ENCODE data around the gene PLCL1. TPM values are rescaled to one million over a fixed set of nuclear protein-coding genes. Genes with fewer than 3 reads are reported as not detected.

PLCL1 gene
- total and polyA plus RNA-seq, 10 of the 15 experiments (the other 5 are each of a cell fraction or from before 2014, with no cell fraction given) = 0.03 to 1.5 (median 0.22) TPM

- no peak overlapping the region for H2AFZ ChIP-seq (ENCODE audit: control insufficient read depth, low read depth, low read length)
- ATAC-seq (no peak), FAIRE-seq (no peak), DNase-seq (ENCODE audit: low read depth, low spot score) (no peak)
- ChIA-PET POLR2A (no interaction called here), SMC1A (ENCODE audit: uncharacterized antibody, unreplicated experiment) (interaction anchor here (0.7 to 1.1 kb wide), 5 partner anchors 10 to 189 kb away, joined by 3 to 5 read pairs (median 3); no protein-coding TSS in a partner anchor), RAD21 (ENCODE audit: unreplicated experiment) (no interaction called here), CTCF (interaction anchor here (1.0 to 1.6 kb wide), 2 partner anchors 14 to 276 kb away, joined by 3 to 5 read pairs; no protein-coding TSS in a partner anchor)
- no peak overlapping the region for H3K9ac ChIP-seq (ENCODE audit: control insufficient read depth, insufficient read depth, low read length)
- no peak overlapping the region for H3K4me3 ChIP-seq
- 92% methylated on average over 1 of the region's 1 CpG for WGBS (ENCODE audit: insufficient coverage, insufficient replicate concordance, low lambda C conversion rate, missing lambda C conversion rate)
- no peaks in the 10 kb centered on the region for H3K36me3 ChIP-seq (ENCODE audit: control insufficient read depth in 2 of 2, insufficient read depth in 2 of 2, low read length in 1 of 2)
- H3K4me1 ChIP-seq (ENCODE audit: control insufficient read depth, insufficient read depth, low read length) = no peaks in the 10 kb centered on the region
- no peak for TF ChIP-seq ZNF384 (IDR thresholded peaks at IDR 0.05; ENCODE audit: borderline replicate concordance, low read depth, low read length)
- no peak for TF ChIP-seq BRCA1 (IDR thresholded peaks at IDR 0.05; ENCODE audit: low read depth, low read length)
- no peak for TF ChIP-seq ZBED1 (IDR thresholded peaks at IDR 0.05; ENCODE audit: borderline replicate concordance)
- TF ChIP-seq EGR1 (IDR thresholded peaks at IDR 0.05; ENCODE audit: borderline replicate concordance in 1 of 2, low read depth in 2 of 2, low read length in 2 of 2) = no peak
- no peak for TF ChIP-seq MTA3 (IDR thresholded peaks at IDR 0.05; ENCODE audit: borderline replicate concordance, low read length)
- no peak for TF ChIP-seq ZZZ3 (IDR thresholded peaks at IDR 0.05; ENCODE audit: control insufficient read depth, insufficient read length, low read depth)
- no peak for TF ChIP-seq REST (IDR thresholded peaks at IDR 0.05; ENCODE audit: low read depth, low read length)
- TF ChIP-seq POLR2AphosphoS5 (IDR thresholded peaks at IDR 0.05; ENCODE audit: low read length) = no peak
- no peak for TF ChIP-seq SREBF2 (IDR thresholded peaks at IDR 0.05; ENCODE audit: low read length)
- TF ChIP-seq JUND (IDR thresholded peaks at IDR 0.05; ENCODE audit: low read depth, low read length) = no peak
- no peak for TF ChIP-seq ZNF274 (IDR thresholded peaks at IDR 0.05; ENCODE audit: insufficient read depth, insufficient read length)
- no peak for TF ChIP-seq IKZF2 (IDR thresholded peaks at IDR 0.05)
- TF ChIP-seq PKNOX1 (IDR thresholded peaks at IDR 0.05) = no peak
- TF ChIP-seq YY1 (IDR thresholded peaks at IDR 0.05; ENCODE audit: low read depth, low read length) = no peak
- no peak for TF ChIP-seq TARDBP (IDR thresholded peaks at IDR 0.05; ENCODE audit: borderline replicate concordance)
- no peak for TF ChIP-seq USF1 (IDR thresholded peaks at IDR 0.05; ENCODE audit: borderline replicate concordance, extremely low read length, insufficient read depth, low read depth, low read length)
- no peak for TF ChIP-seq MYB (IDR thresholded peaks at IDR 0.05; ENCODE audit: borderline replicate concordance, low read depth, low read length)
- TF ChIP-seq ATF2 (IDR thresholded peaks at IDR 0.05; ENCODE audit: low read length) = no peak
- intact Hi-C loops (cut with micrococcal nuclease; ENCODE audit: unreplicated experiment) (no loop called here), in situ Hi-C loops (cut with MboI) (no loop called here)
- no peaks in the 10 kb centered on the region for H3K79me2 ChIP-seq (ENCODE audit: control insufficient read depth, insufficient read depth, low read length)
- H3K4me2 ChIP-seq (ENCODE audit: control insufficient read depth, insufficient read depth) = no peak overlapping the region
- no peaks in the 10 kb centered on the region for H3K9me3 ChIP-seq (replicated peaks; ENCODE audit: control insufficient read depth, insufficient read depth, low read length)
- H3K27me3 ChIP-seq (replicated peaks in 1 of 2; ENCODE audit: control insufficient read depth in 2 of 2, insufficient read depth in 2 of 2, low read length in 1 of 2) = no peaks in the 10 kb centered on the region
- BruUV-seq (replicated peaks) = no TSS peak
- H3K27ac ChIP-seq (ENCODE audit: control insufficient read depth, insufficient read depth) = no peak overlapping the region
- H4K20me1 ChIP-seq (ENCODE audit: control insufficient read depth, insufficient read depth) = no peaks in the 10 kb centered on the region
These were observed 273.1 kb downstream of the PLCL1 start for GRCh38 chr2:198077477-198077876.
